Endometrium (tissue), 2 donors: Measurements from ENCODE around the gene S100PBP.
"Not testable (repeated sequence)": the region's sequence is repeated elsewhere in the genome, so short reads cannot be mapped to it uniquely, and the experiment has no call there.

ENCODE experiments used
- FAIRE-seq: peaks from 2 replicates; lab custom pipeline; 2012; peaks lifted over from hg19 to GRCh38; lab: Jason Lieb, UNC
- donor health status: control.
- donor health status: control.

S100PBP gene

GRCh38 chr1:32901823-32902534 is 84.5 kb downstream of the S100PBP start:
- no peak for FAIRE-seq

- no peak for FAIRE-seq
These were observed 85.1 kb downstream of the S100PBP start for GRCh38 chr1:32902535-32902920.

- FAIRE-seq = no peak
These were observed 86.7 kb downstream of the S100PBP start for GRCh38 chr1:32903991-32904785.

GRCh38 chr1:32904797-32905196 is 87.3 kb downstream of the S100PBP start:
- FAIRE-seq = no peak

GRCh38 chr1:32905588-32905987 is 88.1 kb downstream of the S100PBP start:
- not testable (repeated sequence) for FAIRE-seq

GRCh38 chr1:32906654-32907053 is 89.2 kb downstream of the S100PBP start:
- FAIRE-seq = no peak

- FAIRE-seq = peak; percentile 48
These were observed 90.0 kb downstream of the S100PBP start for GRCh38 chr1:32907435-32907834.
